GM19324 (cell line): ENCODE data around the gene TAF4.

ENCODE experiments used
- ATAC-seq: cut with Tn5 transposase; IDR thresholded peaks from one replicate; pipeline ENCODE4 v1.9.1; 2021; ENCODE audit warnings: mild to moderate bottlenecking, moderate library complexity; ENCODE audit not compliant: unreplicated experiment, low FRiP score

Gene TAF4

GRCh38 chr20:62025832-62026563 is 39.7 kb downstream of the TAF4 start:
- ATAC-seq, result no peak

DNA sequence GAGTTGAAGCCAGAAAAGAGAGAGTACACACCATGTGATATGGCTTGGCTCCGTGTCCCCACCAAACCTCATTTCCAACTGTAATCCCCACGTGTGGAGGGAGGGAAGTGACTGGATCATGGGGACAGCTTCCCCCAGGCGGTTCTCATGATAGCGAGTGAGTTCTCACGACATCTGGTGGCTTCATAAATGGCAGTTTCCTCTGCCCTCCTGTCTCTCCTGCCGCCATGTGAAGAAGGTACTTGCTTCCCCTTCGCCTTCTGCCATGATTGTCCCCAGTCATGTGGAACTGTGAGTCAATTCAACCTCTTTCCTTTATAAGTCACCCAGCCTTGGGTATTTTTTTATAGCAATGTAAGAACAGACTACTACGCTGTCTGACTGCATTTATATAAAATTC is 40.3 kb downstream of the TAF4 start:
- no peak for ATAC-seq

DNA sequence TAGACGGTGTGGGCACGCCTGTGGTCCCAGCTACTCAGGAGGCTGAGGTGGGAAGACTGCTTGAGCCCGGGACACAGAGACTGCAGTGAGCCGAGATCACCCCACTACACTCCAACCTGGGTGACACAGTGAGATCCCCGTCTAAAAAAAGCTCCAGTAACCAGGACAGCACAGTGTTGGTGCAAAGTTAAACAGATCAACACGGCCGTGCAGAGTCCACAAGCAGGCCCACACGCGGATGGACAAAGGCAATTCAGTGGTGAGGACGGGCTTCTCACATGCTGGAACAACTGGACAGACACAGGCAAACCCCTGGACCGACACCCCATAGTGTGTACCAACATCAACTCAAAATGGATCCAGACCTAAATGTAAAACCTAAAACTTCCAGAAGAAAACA is 41.7 kb downstream of the TAF4 start:
- no peak for ATAC-seq

- no peak for ATAC-seq
Measured at GRCh38 chr20:62022575-62023139, 43.0 kb downstream of the TAF4 start.

DNA sequence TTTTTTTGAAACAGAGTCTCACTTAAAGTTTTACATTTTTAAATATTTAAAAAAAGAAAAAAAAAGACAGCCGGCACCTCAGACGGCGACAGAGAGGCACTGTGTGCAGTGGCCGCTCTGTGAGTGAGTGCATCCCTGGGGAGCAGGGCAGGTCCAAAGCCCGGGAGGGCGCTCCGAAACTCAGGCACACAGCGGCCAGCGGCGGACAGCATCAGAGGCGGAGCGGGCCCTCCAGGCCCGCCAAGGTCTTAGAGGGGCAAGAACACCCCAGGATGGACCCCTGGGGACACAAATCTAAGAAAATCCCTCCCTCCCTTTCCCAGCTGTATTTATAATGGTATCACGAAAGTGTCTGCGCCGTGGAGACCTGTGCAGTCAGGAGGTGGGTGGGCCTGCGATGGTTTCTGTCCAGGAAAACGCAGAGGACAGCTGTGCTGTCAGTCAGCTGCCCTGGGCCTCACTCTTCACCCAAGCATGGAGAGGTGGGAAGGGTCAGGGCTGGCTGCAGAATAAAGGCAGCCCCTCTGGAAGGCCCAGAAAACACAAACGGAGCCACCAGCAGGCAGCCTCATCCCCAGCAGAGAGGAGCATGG is 43.8 kb downstream of the TAF4 start:
- ATAC-seq, result no peak

GRCh38 chr20:62020935-62021701 is 44.6 kb downstream of the TAF4 start:
- ATAC-seq, result no peak

DNA sequence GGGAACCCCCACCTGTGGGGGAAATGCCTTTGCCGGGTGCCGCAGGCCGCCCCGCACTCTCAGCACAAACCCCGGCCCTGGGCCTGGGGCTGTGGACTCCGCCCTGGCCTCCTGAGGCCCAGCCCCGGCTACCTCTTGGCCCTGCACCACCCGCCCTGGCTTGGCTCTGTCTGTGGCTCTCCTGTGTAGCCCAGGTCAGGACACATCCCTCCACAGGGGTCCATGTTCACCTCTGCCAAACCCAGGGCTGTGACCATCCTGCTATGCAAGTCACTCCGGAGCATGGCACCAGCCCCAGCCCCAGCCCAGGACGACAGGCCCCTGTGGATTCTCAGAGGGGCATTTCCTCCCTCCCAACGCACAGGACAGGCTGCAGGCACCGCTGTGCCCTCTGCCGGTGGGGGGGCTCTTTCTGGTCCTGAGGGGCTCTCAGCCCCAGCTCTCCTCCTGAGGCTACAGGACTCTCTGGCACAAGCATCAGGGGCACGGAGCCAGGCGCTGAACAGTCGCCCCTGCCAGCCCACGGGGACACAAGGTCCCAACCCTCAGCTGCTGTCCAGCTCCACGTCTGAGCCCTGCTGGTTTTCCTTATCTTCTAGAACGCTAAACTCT is 45.7 kb downstream of the TAF4 start:
- ATAC-seq, result no peak

DNA sequence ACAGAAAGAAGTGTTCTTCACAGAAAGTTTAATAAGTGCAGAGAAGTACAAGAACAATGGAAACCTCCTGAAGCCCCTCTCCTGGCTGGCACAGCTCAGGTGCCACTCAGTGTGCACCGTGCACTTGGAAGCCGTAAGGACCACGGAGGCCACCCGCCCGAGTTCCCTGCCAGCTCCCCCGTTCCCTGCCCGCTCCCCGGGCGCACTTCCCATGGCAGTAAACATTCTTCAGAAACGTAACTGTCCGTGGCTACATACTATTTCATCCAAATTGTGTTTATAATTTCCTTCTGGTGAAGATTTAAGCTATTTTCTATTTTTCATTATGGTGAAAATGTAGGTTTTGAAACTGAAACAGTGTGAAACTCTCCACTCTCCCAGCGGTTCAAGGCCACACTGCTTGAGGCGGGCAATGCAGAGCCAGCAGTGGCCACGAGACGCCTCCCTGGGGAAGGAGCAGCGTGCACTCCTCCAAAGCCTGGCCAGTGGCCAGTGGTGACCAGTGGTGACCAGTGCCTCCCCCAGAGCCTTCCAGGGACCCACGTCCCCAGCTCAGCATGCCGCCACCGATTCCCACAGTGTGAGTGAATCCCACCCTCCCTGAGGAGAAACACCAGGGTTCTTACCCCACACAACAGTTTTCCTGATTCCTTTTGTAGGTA is 46.4 kb downstream of the TAF4 start:
- ATAC-seq, result no peak

- ATAC-seq, result no peak
Measured at GRCh38 chr20:62018437-62019143, 47.1 kb downstream of the TAF4 start.

DNA sequence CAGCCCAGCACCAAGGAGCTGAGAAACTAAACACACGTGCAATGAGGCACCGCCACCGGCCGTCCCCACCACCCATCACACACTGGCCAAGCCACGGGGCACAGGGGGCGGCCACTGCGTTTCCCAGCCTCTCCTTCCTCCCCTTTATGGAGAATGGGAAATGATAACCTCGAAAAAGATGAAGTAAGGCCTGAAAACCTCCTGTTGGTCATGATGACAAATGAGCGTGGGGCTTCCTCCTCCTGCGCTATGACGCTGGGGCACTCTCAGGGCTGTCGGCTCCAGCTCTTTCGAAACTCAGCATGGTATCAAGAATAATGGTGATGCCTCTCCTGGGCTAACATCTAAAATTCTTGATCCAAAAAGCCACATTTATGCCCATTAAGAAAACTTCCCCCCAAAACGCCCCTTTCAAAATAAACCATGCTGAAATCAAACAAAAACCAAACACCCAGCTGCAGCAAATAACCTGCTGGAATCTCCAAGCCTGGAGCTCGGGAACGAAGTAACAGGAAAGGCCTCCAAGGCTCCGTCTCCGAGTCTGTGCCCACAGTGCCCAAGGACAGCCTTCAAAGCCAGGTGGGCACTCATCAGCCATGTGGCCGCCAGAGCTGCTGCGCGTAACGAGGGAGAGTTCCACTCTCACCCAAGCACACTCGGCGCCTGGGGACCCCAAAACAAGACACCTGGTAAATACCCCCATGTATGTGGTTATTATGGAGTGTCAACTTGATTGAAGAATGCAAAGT is 50.0 kb downstream of the TAF4 start:
- no peak for ATAC-seq

DNA sequence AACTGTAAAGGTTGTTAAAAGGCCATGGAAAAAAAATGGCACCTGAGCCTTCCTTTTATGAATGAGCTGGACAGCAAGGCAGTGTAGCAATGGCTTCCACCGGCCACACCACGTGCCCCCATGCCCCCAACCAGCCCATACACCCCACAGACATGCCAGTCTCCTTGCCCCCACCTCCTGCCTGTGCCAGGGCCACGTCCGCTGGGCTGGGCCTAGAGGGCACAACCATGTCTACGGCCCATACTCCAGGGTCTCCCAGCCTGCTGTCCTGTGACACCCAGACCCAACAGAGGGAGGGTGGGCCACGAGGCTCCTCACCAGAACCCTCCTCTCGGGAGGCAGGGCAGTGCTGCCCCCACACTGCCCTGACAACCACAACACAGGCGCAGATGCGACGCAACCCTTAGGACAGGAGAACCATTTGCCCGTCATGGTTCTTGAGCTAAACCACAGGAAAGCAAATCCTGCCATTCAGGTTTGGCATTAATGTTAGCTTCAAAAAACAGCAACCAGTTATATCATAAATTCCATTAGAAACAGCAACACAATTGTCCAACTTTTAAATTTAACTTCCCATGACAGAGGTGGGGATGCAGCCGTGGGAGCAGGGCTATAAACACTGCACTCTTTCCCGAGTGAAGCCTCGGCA is 50.7 kb downstream of the TAF4 start:
- ATAC-seq, result no peak

GRCh38 chr20:62014488-62014775 is 51.2 kb downstream of the TAF4 start:
- ATAC-seq, result no peak

DNA sequence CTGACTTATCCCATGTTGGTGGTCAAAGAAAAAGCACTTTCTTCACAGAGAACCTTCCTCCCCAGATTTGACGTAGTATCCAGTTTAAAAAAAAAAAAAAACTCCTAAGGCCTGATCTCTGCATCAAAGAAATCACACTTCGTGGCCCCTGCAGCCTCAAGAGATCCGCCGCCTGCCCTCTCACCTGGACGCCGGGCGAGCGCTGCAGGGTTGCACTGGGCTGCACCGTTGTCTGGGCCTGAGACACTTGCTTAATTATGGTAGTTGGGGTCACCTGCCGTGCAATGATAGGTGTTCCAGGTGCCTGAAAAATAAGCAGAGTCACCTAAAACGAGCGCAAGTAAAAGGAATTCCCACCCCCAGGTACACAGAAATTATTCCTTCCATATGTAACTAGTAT is 53.0 kb downstream of the TAF4 start:
- ATAC-seq, result no peak

DNA sequence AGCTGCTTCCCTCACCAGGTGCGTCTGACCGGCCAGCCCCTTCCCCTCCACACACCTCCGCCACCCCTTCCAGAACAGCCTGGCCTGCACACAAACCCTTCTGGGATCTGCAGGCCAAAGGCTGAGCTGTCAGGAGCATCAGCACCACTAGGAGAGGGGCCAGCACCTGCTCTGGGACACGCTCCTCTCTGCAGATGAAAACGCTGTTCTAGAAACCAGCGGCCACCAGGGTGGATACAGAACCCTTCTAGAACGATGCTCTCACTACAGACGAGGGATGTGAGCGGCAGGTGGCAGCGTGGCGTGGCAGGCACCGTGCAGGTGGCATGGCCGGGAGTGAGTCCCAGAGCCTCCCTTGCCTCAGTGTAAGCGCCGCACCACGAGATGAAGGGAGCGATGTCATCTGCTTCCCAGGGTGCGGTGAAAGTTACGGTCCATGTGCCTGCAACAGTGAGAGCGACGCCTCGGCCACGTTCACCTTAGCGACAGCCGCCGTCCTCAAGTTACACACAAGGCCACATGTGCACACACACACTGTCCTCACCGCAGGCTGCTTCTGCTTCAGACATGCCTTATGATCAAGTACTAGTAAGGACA is 53.6 kb downstream of the TAF4 start:
- no peak for ATAC-seq

DNA sequence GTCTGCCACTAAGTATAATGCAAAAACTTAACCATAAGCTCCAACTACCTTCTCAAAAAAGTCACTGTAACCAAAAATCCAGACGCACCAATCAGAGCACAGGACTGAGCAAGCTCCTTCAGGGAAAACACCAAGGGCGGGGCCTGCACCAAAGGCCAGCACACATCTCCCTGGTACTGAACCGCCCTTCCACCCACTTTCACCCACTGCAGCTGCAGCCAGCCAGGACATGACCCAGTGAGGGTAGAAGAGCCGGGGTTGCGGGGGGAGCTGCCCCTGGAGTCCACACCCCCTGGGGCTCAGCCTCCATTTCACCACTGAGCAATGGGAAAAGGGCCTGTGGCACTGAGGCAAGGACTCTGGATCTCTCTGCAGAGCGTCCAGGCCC is 54.3 kb downstream of the TAF4 start:
- no peak for ATAC-seq

GRCh38 chr20:62010551-62011402 is 54.9 kb downstream of the TAF4 start:
- ATAC-seq, result no peak

DNA sequence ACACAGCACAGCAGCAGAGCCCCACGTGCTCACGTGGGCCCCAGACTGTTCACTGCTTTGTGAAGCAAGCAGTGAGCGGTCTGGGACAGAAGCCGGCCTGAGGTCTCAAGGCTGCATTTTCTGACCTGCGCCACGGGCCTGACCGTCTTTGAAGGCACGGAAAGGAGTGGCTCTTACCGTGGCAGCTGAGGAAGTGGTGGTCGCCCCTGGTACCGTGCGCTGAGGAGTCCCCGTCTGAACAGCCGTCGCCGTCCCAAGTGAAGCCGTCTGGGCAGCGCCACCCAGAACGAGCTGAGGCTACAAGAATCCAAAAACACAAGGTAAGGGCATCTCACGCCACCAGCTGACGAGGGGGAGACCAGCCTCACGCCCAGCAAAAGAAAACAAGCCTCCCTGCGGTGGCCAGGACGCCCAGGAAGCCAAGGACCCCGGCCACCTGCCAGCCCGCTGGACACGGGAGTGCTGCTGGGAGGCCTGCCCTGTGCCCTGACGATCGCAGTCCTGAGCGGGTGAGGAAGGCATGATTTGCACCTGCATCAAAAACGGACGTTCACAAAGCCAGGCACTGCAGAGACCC is 55.7 kb downstream of the TAF4 start:
- no peak for ATAC-seq
